Stimulated activated CD8-positive, alpha-beta memory T cell treated with anti-CD3 and anti-CD28 coated beads, Interleukin-7, amount 100 ng/mL, for 24 hours (primary cell): ENCODE results near the gene RGS9.

ENCODE experiments used
- DNase-seq: peaks from one replicate; pipeline ENCODE4 v3.0.0-alpha.2; 2020; ENCODE audit warnings: low read depth

Gene RGS9

GRCh38 chr17:65261152-65261551 lies 124.0 kb downstream of the RGS9 start:
- DNase-seq = no peak

DNA sequence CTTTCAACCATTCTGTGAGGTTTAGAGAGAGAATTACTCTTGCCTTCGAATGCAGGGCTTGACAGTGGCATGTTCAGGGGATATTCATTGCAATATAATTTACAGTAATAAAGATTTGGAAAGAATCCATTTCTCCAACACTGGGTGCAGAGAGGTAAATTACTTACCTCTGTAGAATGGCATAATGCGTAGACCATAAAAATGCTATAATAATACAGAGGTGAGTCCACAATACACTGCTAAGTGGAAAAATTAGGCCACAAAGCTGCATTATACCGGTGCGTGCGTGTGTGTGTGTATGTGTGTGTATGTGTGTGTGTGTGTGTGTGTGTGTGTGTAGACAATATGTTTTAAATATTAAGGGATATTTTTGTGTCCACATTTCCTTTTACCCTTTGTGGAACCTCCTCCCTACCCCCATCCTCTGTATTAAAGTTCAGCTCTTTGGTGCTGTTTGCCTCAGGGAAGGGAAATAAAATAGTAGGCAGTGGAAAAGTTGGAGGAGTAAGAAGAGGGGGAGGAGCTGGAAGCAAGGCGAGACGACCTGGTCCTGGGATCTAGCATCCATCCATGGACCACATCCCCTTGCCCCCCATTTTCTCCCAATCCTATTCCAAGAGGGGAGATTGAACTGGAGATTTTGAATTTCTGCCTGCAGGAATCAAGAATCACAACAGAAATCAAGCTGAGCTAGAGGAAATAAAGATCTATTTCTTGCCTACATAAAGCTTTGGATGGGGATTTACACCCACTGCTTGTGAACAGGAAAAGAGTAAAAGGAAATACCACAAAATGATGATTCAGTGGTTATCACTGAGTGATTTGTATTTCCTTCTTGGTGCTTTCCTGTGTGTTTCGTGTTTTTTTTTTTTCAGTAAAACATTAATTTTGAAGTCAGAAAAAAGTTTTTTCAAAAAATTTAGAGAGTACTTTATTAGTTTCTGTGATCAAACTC lies 124.8 kb downstream of the RGS9 start:
- no peak for DNase-seq

DNA sequence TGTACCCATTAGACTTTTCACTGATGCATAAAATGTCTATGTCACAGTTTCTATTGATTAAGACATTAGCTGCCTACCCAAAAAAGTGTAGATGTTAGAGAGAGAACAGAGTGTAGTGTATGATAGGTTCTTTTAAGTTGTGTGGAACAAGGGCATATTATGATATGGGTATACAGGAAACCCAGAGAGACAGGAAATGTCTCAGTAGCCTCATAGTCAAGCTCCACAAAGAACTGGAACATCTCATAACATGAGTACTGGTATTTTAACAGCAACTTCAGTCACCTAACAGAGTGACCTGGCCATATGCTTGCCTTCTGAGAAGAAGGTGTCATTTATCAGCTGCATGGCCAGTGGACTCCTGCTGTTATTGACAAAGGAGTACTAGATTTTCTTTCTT lies 128.1 kb downstream of the RGS9 start:
- no peak for DNase-seq

DNA sequence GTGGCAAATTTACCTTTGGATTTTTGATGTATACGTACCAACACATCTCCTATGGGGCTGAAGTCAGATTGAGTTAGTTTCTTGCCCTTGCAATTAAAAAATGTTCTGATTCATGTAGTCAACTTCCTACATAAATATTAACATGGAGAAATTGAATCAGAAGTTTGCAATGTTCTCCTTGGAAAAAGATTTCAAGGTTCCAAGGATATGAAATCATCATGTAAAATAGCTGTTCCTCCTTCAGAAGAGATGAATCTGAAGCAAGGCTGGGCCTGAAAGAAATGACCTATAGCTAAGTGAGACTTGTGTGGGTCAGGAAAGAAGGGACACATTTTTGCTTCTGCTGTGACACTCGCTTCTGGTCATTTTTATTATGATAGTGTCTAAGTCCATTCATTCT lies 131.7 kb downstream of the RGS9 start:
- DNase-seq = no peak

- no peak for DNase-seq
Observed at GRCh38 chr17:65270499-65271253, 133.5 kb downstream of the RGS9 start.

- DNase-seq = no peak
Observed at GRCh38 chr17:65271296-65271695, 134.1 kb downstream of the RGS9 start.
